CD14-positive monocyte (primary cell): Measurements from ENCODE around the gene ANKRD28. TPM values are rescaled to one million over a fixed set of nuclear protein-coding genes. Genes with fewer than 3 reads are reported as not detected.

Source experiments
- DNase-seq, 3 donors: peaks; one replicate each; pipeline ENCODE4 v3.0.0-alpha.2; 2011 to 2022
- H2AFZ ChIP-seq: 2 replicates; pipeline ENCODE4 v1.6.0; 2012; ENCODE audit warnings: mild to moderate bottlenecking, low read depth, low read length, inconsistent platforms; ENCODE audit not compliant: insufficient read depth, poor library complexity, severe bottlenecking
- H3K27ac ChIP-seq, 2 donors: 1 replicate in 1 of 2; 2 replicates in 1 of 2; pipeline ENCODE4 v1.5.1; 2012 to 2013; ENCODE audit warnings: low read length in 2 of 2, control low read depth in 1 of 2, inconsistent platforms in 1 of 2, low read depth in 1 of 2, mild to moderate bottlenecking in 1 of 2
- H3K27me3 ChIP-seq, 2 donors: one replicate each; pipeline versions ENCODE4 v1.6.0 to v1.6.1; 2011 to 2013; ENCODE audit warnings: low read length in 2 of 2; ENCODE audit not compliant: control insufficient read depth in 2 of 2, insufficient read depth in 2 of 2
- H3K36me3 ChIP-seq, 2 donors: replicated peaks in 1 of 2; 1 replicate in 1 of 2; 2 replicates in 1 of 2; pipeline versions ENCODE4 v1.5.1 to v1.6.1; 2012 to 2013; ENCODE audit warnings: low read length in 2 of 2, control low read depth in 1 of 2, inconsistent platforms in 1 of 2, mild to moderate bottlenecking in 1 of 2; ENCODE audit not compliant: insufficient read depth in 2 of 2, control insufficient read depth in 1 of 2
- H3K4me1 ChIP-seq, 2 donors: 1 replicate in 1 of 2; 2 replicates in 1 of 2; pipeline versions ENCODE4 v1.5.1 to v1.6.1; 2012 to 2013; ENCODE audit warnings: low read length in 2 of 2, control low read depth in 1 of 2, inconsistent platforms in 1 of 2, mild to moderate bottlenecking in 1 of 2, moderate library complexity in 1 of 2; ENCODE audit not compliant: insufficient read depth in 2 of 2, control insufficient read depth in 1 of 2
- H3K4me2 ChIP-seq: replicated peaks from 2 replicates; pipeline ENCODE3; 2012; ENCODE audit warnings: low read length, moderate library complexity, mild to moderate bottlenecking; ENCODE audit not compliant: poor library complexity, severe bottlenecking; ENCODE audit errors: extremely low read depth
- H3K4me3 ChIP-seq, 3 experiments: fragments of 200-600 bp in 1 of 3; sonication (generic) in 1 of 3; replicated peaks in 1 of 3; 1 replicate in 2 of 3; 2 replicates in 1 of 3; pipeline ENCODE4 v1.5.1; 2011 to 2013; ENCODE audit warnings: low read length in 3 of 3, mild to moderate bottlenecking in 3 of 3, control low read depth in 2 of 3, low read depth in 2 of 3, inconsistent platforms in 1 of 3, moderate library complexity in 1 of 3
- H3K79me2 ChIP-seq: 2 replicates; pipeline ENCODE4 v1.6.0; 2012; ENCODE audit warnings: mild to moderate bottlenecking, control low read depth, inconsistent platforms, low read length, moderate library complexity; ENCODE audit not compliant: insufficient read depth
- H3K9ac ChIP-seq: 2 replicates; pipeline ENCODE4 v1.6.0; 2017; ENCODE audit warnings: low read length, mild to moderate bottlenecking; ENCODE audit not compliant: insufficient read depth, poor library complexity, severe bottlenecking
- H3K9me3 ChIP-seq, 2 donors: replicated peaks in 1 of 2; 1 replicate in 1 of 2; 2 replicates in 1 of 2; pipeline versions ENCODE4 v1.5.1 to v1.6.1; 2012 to 2013; ENCODE audit warnings: low read length in 2 of 2, control low read depth in 1 of 2; ENCODE audit not compliant: control insufficient read depth in 1 of 2, insufficient read depth in 1 of 2
- H4K20me1 ChIP-seq: 2 replicates; pipeline ENCODE4 v1.6.0; 2012; ENCODE audit warnings: mild to moderate bottlenecking, low read length, control low read depth, moderate library complexity; ENCODE audit not compliant: insufficient read depth
- H3K27ac Mint-ChIP-seq, 7 donors: one replicate each; pipeline ENCODE4 v1.8.0; 2020; ENCODE audit warnings: mild to moderate bottlenecking in 7 of 7, mixed read lengths in 7 of 7, moderate library complexity in 6 of 7, inconsistent platforms in 2 of 7
- H3K27me3 Mint-ChIP-seq, 3 donors: one replicate each; pipeline ENCODE4 v1.8.0; 2021 to 2022; ENCODE audit warnings: low read depth in 3 of 3, mild to moderate bottlenecking in 3 of 3, mixed read lengths in 3 of 3, moderate library complexity in 3 of 3, inconsistent platforms in 1 of 3
- H3K36me3 Mint-ChIP-seq, 2 donors: one replicate each; pipeline ENCODE4 v1.8.0; 2020; ENCODE audit warnings: mixed read lengths in 2 of 2, inconsistent platforms in 1 of 2, mild to moderate bottlenecking in 1 of 2
- H3K4me1 Mint-ChIP-seq: one replicate; pipeline ENCODE4 v1.8.0; 2020; ENCODE audit warnings: mild to moderate bottlenecking, mixed read lengths
- H3K4me3 Mint-ChIP-seq, 2 donors: one replicate each; pipeline ENCODE4 v1.8.0; 2020; ENCODE audit warnings: mild to moderate bottlenecking in 2 of 2, mixed read lengths in 2 of 2, moderate library complexity in 1 of 2
- H3K9me3 Mint-ChIP-seq, 7 donors: one replicate each; pipeline ENCODE4 v1.8.0; 2020 to 2022; ENCODE audit warnings: mixed read lengths in 7 of 7, mild to moderate bottlenecking in 6 of 7, moderate library complexity in 6 of 7, inconsistent platforms in 2 of 7
- WGBS: methylation state at CpG from one replicate; pipeline ENCODE4 v1.1.5; 2013; ENCODE audit warnings: missing lambda C conversion rate; ENCODE audit not compliant: insufficient coverage; 5-methylcytosine and 5-hydroxymethylcytosine counted together
- intact Hi-C, 2 donors: fragments of 100-400 bp; cut with micrococcal nuclease; formaldehyde crosslinking; loops; one replicate each; pipeline versions ENCODE4 v1.15.0 to v1.15.1; 2023
- polyA plus RNA-seq, 3 donors: library from polyadenylated mRNA; depleted of rRNA in 1 of 3; unstranded in 2 of 3; stranded (reverse) in 1 of 3; fragments of 300-500 nt in 2 of 3; fragments of >200 nt in 1 of 3; fragmentation: Illumina TruSeq in 2 of 3; gene quantifications; 1 replicate in 2 of 3; 2 replicates in 1 of 3; pipeline ENCODE4 v1.2.3, GENCODE V29; 2012 to 2021
- TF ChIP-seq, protein P1 (sequence below): fragments of 200-600 bp; IDR thresholded peaks from one replicate; pipeline ENCODE4 v1.8.0; 2022; ENCODE audit warnings: antibody characterized with exemption, mild to moderate bottlenecking

The ANKRD28 gene
- polyA plus RNA-seq, 3 donors = 5.9 to 11.5 (median 7.9) TPM

DNA sequence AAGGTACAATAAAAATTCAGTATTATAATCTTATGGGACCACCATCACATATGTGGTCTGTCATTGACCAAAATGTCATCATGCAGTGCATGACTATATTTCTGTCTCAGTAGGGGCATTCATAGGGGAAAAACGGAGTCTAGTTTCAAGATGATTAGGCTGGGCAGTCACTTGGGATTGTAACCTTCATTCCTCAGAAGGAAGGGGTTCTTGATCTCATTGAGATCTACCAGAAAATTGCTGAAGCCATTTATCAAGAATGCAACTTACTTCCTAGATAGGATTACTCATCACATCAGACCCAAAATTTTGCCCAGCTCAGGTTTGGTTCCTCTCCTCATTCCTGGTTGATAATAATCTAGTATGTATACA, 158.9 kb downstream of the ANKRD28 start:
- DNase-seq = peak in 1 of 3 donors; percentile 14
- Histone ChIP-seq H3K9ac (no peak overlapping the region), H3K79me2 (no peaks in the 10 kb centered on the region), H3K27ac (no peak overlapping the region), H3K4me2 (no peak overlapping the region), H2AFZ (no peak overlapping the region), H3K27me3 (no peaks in the 10 kb centered on the region), H3K9me3 (no peaks in the 10 kb centered on the region), H3K36me3 (no peaks in the 10 kb centered on the region), H3K4me1 (peaks cover 7 to 10% of the 10 kb centered on the region in 2 donors), H3K4me3 (no peak overlapping the region), H4K20me1 (no peaks in the 10 kb centered on the region)
- Mint-ChIP-seq H3K4me3 (no peak overlapping the region), H3K36me3 (peaks cover 19% of the 10 kb centered on the region in 2 donors), H3K27me3 (peaks cover 0 to 2% (median 0%) of the 10 kb centered on the region in 3 donors), H3K9me3 (peaks cover 0 to 5% (median 0%) of the 10 kb centered on the region in 7 donors), H3K4me1 (peaks cover 22% of the 10 kb centered on the region), H3K27ac (no peak overlapping the region)
- 100% methylated on average over 1 of the region's 1 CpG for WGBS
- TF ChIP-seq, protein P1, sequence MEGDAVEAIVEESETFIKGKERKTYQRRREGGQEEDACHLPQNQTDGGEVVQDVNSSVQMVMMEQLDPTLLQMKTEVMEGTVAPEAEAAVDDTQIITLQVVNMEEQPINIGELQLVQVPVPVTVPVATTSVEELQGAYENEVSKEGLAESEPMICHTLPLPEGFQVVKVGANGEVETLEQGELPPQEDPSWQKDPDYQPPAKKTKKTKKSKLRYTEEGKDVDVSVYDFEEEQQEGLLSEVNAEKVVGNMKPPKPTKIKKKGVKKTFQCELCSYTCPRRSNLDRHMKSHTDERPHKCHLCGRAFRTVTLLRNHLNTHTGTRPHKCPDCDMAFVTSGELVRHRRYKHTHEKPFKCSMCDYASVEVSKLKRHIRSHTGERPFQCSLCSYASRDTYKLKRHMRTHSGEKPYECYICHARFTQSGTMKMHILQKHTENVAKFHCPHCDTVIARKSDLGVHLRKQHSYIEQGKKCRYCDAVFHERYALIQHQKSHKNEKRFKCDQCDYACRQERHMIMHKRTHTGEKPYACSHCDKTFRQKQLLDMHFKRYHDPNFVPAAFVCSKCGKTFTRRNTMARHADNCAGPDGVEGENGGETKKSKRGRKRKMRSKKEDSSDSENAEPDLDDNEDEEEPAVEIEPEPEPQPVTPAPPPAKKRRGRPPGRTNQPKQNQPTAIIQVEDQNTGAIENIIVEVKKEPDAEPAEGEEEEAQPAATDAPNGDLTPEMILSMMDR = no peak
- intact Hi-C loops = loop anchor here in 1 of 2 donors (10.0 kb wide), 1 partner anchor 46 kb away; no protein-coding TSS in a partner anchor

DNA sequence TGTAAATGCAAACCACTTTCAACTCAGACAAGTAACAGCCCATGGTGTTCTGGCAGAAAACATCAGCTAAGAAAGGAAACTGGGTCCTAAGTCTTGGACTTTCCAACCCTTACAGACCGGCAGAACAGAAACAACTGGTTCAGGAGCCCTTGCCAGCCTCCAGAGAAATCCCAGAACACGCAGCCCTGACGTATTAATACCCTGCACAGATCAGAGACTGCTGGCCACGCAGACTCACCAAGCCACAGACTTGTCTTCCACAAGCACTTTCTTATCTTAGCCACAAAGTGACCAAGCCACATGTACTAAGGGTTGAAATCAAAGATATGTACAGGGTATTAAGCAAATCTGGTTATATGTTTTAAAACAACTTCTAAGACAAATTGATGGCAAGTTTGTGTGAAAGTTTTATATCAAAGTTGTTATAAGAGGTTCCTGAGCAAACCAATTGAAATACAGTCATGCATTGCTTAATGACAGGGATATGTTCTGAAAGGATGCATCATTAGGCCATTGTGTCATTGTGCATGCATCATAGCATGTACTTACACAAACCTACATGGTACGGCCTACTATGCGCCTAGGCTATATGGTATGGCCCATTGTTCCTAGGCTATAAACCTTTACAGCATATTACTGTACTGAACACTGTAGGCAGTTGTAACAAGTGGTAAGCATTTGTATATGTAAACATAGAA, 159.4 kb downstream of the ANKRD28 start:
- no peaks in the 10 kb centered on the region for H3K27me3 Mint-ChIP-seq
- H3K9me3 Mint-ChIP-seq = peaks cover 0 to 4% (median 0%) of the 10 kb centered on the region in 7 donors
- no peaks in the 10 kb centered on the region for H3K9me3 ChIP-seq
- TF ChIP-seq, protein P1 = no peak
- no peaks in the 10 kb centered on the region for H3K36me3 ChIP-seq
- H3K4me1 ChIP-seq = peaks cover 7 to 10% of the 10 kb centered on the region in 2 donors
- H3K4me1 Mint-ChIP-seq = peaks cover 22% of the 10 kb centered on the region
- H3K36me3 Mint-ChIP-seq = peaks cover 14 to 19% of the 10 kb centered on the region in 2 donors
- no peak overlapping the region for H3K9ac ChIP-seq
- no peaks in the 10 kb centered on the region for H4K20me1 ChIP-seq
- H3K79me2 ChIP-seq = no peaks in the 10 kb centered on the region
- intact Hi-C loops = loop anchor here in 1 of 2 donors (10.0 kb wide), 1 partner anchor 46 kb away; no protein-coding TSS in a partner anchor
- H3K4me3 Mint-ChIP-seq = no peak overlapping the region
- no peak overlapping the region for H3K27ac Mint-ChIP-seq
- no peak overlapping the region for H3K4me3 ChIP-seq
- DNase-seq = peak; percentile 6 to 53 (median 7)
- H3K4me2 ChIP-seq = no peak overlapping the region
- H2AFZ ChIP-seq = no peak overlapping the region
- no peaks in the 10 kb centered on the region for H3K27me3 ChIP-seq
- no peak overlapping the region for H3K27ac ChIP-seq
- 89% methylated on average over 1 of the region's 6 CpGs for WGBS
